Measurements from ENCODE around the gene FCHSD1. TPM values are rescaled to one million over a fixed set of nuclear protein-coding genes. Genes with fewer than 3 reads are reported as not detected.

Gene FCHSD1
- total and polyA plus RNA-seq, 2 of the 4 experiments (the other 2 are of a cell fraction): 33.2 to 62.1 TPM

DNA sequence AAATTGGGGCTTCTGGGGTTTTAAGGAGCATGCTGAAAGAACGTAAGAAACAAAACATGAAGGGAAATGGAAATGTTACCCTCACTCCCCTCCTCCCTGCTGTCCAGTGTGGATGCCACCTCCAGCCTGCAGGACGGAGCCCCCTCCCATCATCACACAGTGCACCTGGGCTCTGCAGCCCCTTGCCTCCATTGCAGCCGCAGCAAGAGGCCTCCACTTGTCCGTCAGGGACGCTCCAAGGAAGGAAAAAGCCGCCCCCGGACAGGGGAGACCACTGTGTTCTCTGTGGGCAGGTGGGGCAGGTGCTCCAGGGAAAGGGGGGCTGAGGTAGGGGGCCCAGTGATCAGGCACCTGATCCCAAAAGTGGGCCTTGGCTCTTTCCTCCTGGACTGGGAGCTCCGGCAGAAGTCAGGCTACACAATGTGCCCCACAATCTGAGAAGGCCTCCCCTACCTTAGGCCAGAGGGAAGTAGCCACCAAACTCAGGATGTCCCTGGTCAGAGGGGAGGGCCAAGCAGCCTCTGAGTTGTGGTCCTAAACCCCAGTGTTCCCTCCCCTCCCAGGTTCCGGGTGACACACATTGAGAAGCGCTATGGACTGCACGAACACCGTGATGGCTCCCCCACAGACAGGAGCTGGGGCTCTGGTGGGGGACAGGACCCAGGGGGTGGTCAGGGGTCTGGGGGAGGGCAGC, 11.7 kb downstream of the FCHSD1 start:
- H4K91ac ChIP-seq (ENCODE audit: insufficient read depth, low read depth, low read length): no peak overlapping the region
- no peak overlapping the region for H3K27ac ChIP-seq (ENCODE audit: insufficient read depth, low read length)
- no peak for DNase-seq
- CTCF ChIA-PET: no interaction called here
- POLR2A ChIA-PET (ENCODE audit: unreplicated experiment): no interaction called here
- no peak overlapping the region for H2BK120ac ChIP-seq (ENCODE audit: low read depth, low read length)
- in situ Hi-C loops (cut with MboI; ENCODE audit: low sequenced_read_pairs) (no loop called here), intact Hi-C loops (cut with micrococcal nuclease) (no loop called here), dilution Hi-C loops (cut with HindIII; ENCODE audit: low sequenced_read_pairs, unreplicated experiment) (no loop called here)
- no peak for ATAC-seq (ENCODE audit: low read depth)
- no peak overlapping the region for H3K18ac ChIP-seq (ENCODE audit: low read depth, low read length)
- peaks cover 16 to 36% of the 10 kb centered on the region in 2 experiments for H3K79me1 ChIP-seq (ENCODE audit: low read depth in 1 of 2, low read length in 2 of 2)
- H2AK5ac ChIP-seq (ENCODE audit: low read depth, low read length): no peak overlapping the region
- no peak overlapping the region for H2BK20ac ChIP-seq (ENCODE audit: low read depth, low read length)
- TF ChIP-seq RAD21 (IDR thresholded peaks at IDR 0.05; ENCODE audit: low read length): no peak
- TF ChIP-seq CEBPB (IDR thresholded peaks at IDR 0.05; ENCODE audit: low read depth, low read length): no peak
- TF ChIP-seq RFX5 (IDR thresholded peaks at IDR 0.05; ENCODE audit: low read depth, low read length): no peak
- TF ChIP-seq FOS (IDR thresholded peaks at IDR 0.05; ENCODE audit: low read depth, low read length): no peak
- TF ChIP-seq, protein P1, sequence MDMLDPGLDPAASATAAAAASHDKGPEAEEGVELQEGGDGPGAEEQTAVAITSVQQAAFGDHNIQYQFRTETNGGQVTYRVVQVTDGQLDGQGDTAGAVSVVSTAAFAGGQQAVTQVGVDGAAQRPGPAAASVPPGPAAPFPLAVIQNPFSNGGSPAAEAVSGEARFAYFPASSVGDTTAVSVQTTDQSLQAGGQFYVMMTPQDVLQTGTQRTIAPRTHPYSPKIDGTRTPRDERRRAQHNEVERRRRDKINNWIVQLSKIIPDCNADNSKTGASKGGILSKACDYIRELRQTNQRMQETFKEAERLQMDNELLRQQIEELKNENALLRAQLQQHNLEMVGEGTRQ (IDR thresholded peaks at IDR 0.05; ENCODE audit: low read depth, low read length): no peak
- TF ChIP-seq NFE2L2 (IDR thresholded peaks at IDR 0.05; ENCODE audit: low read depth, low read length): no peak
- no peak for TF ChIP-seq ELK1 (IDR thresholded peaks at IDR 0.05; ENCODE audit: borderline replicate concordance, low read depth, low read length)
- no peak for TF ChIP-seq MAZ (IDR thresholded peaks at IDR 0.05; ENCODE audit: borderline replicate concordance, low read depth, low read length)
- TF ChIP-seq MAFK (IDR thresholded peaks at IDR 0.05; ENCODE audit: low read depth, low read length): no peak
- TF ChIP-seq BHLHE40 (IDR thresholded peaks at IDR 0.05; ENCODE audit: low read depth, low read length): no peak
- no peak for TF ChIP-seq MXI1 (IDR thresholded peaks at IDR 0.05; ENCODE audit: borderline replicate concordance, low read depth, low read length)
- WGBS, 2 experiments (ENCODE audit: extremely low coverage in 2 of 2, insufficient read length in 1 of 2): no CpG with 5 or more reads among the region's 12 CpGs
- H2BK5ac ChIP-seq (ENCODE audit: low read depth, low read length, poor library complexity, severe bottlenecking): no peak overlapping the region
- no peak overlapping the region for H3K9ac ChIP-seq (ENCODE audit: low read depth, low read length)
- no peak overlapping the region for H2AK9ac ChIP-seq (replicated peaks; ENCODE audit: low read depth, low read length, poor library complexity)
- no peak overlapping the region for H2BK15ac ChIP-seq (ENCODE audit: low read depth, low read length)
- no peak overlapping the region for H3K4me3 ChIP-seq (ENCODE audit: insufficient read depth, low read depth, low read length)
- H3K27me3 ChIP-seq (ENCODE audit: control insufficient read depth, insufficient read depth, low read length): no peaks in the 10 kb centered on the region
- H3K23ac ChIP-seq (ENCODE audit: low read depth, low read length): no peak overlapping the region
- peaks cover 23% of the 10 kb centered on the region for H4K20me1 ChIP-seq (ENCODE audit: insufficient read depth, low read length)
- no peak overlapping the region for H3K4ac ChIP-seq (ENCODE audit: low read depth, low read length)
- no peak overlapping the region for H4K8ac ChIP-seq (ENCODE audit: low read depth in 2 of 2, low read length in 2 of 2)
- H3K4me2 ChIP-seq (ENCODE audit: low read depth, low read length): no peak overlapping the region
- H3K56ac ChIP-seq (ENCODE audit: extremely low read depth, insufficient read depth, low read length): no peak overlapping the region
- H3K9me1 ChIP-seq (ENCODE audit: insufficient read depth, low read length): peaks cover 28% of the 10 kb centered on the region
- peaks cover 12% of the 10 kb centered on the region for H3K4me1 ChIP-seq (ENCODE audit: control insufficient read depth, insufficient read depth, low read length)
- no peak overlapping the region for H3K14ac ChIP-seq (replicated peaks; ENCODE audit: low read depth, low read length)
- H3K36me3 ChIP-seq (ENCODE audit: control insufficient read depth, insufficient read depth, low read length): peaks cover 18% of the 10 kb centered on the region
- H3K9me3 ChIP-seq (ENCODE audit: control insufficient read depth, insufficient read depth, low read length): no peaks in the 10 kb centered on the region
- BruUV-seq (replicated peaks): no TSS peak
- no peak overlapping the region for H4K5ac ChIP-seq (ENCODE audit: low read depth, low read length)
- H2AFZ ChIP-seq (replicated peaks; ENCODE audit: low read length, poor library complexity): no peak overlapping the region

All from IMR-90 (cell line).